ENCODE results near the gene SCN2B.

Gene SCN2B

GRCh38 chr11:118175993-118176777 lies at the start of gene SCN2B:
TSS of gene SCN2B (minus strand) at chr11:118176639. CDS start at chr11:118176431, 208 bp downstream.
- H3K4me3 ChIP-seq (ENCODE audit: low read depth, low read length), result no peak within 1 kb of the TSS
- in situ Hi-C loops (cut with HindIII; ENCODE audit: low sequenced_read_pairs), result no loop called here

GRCh38 chr11:118224511-118225188 lies 48.2 kb upstream of the SCN2B start, which contains the start of gene JAML:
TSS of gene JAML (minus strand) at chr11:118225011. CDS start at chr11:118214866, 10,145 bp downstream.
- no peak for TF ChIP-seq CTCF (IDR thresholded peaks at IDR 0.05; ENCODE audit: low read depth, low read length, missing control alignments)
- in situ Hi-C loops (cut with HindIII; ENCODE audit: low sequenced_read_pairs), result no loop called here
- DNase-seq (ENCODE audit: low read depth), result no peak
- H3K4me3 ChIP-seq (ENCODE audit: low read depth, low read length), result no peak within 1 kb of the TSS

More at GRCh38 chr11:118175993-118176777, at the start of gene SCN2B:
- DNase-seq (ENCODE audit: low read depth), result no peak
- no peak for TF ChIP-seq CTCF (IDR thresholded peaks at IDR 0.05; ENCODE audit: low read depth, low read length, missing control alignments)

GRCh38 chr11:118223992-118224391 lies 47.6 kb upstream of the SCN2B start:
- TF ChIP-seq CTCF (IDR thresholded peaks at IDR 0.05; ENCODE audit: low read depth, low read length, missing control alignments), result no peak
- in situ Hi-C loops (cut with HindIII; ENCODE audit: low sequenced_read_pairs), result no loop called here
- H3K4me3 ChIP-seq (ENCODE audit: low read depth, low read length), result no peak overlapping the region
- no peak for DNase-seq (ENCODE audit: low read depth)

DNA sequence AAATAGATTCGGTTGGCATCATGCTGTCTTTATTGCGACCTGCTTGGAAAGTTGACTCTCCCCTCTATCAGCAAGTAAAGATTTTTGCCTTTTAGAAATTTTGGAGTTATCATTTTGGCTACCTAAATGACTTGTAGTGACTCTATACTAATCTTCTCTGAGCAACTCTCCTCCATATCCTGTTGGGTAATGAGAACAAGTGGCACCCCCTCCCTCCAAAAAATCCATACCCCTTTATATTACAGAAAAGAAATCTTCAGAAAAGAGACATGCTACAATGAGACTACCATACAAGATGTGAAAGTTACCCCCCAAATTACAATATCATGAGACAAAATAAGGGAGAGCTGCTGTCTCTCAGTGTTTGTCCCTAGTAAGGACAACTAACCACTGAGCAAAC lies 47.1 kb upstream of the SCN2B start:
- H3K4me3 ChIP-seq (ENCODE audit: low read depth, low read length), result no peak overlapping the region
- no peak for TF ChIP-seq CTCF (IDR thresholded peaks at IDR 0.05; ENCODE audit: low read depth, low read length, missing control alignments)
- in situ Hi-C loops (cut with HindIII; ENCODE audit: low sequenced_read_pairs), result no loop called here
- DNase-seq (ENCODE audit: low read depth), result no peak

DNA sequence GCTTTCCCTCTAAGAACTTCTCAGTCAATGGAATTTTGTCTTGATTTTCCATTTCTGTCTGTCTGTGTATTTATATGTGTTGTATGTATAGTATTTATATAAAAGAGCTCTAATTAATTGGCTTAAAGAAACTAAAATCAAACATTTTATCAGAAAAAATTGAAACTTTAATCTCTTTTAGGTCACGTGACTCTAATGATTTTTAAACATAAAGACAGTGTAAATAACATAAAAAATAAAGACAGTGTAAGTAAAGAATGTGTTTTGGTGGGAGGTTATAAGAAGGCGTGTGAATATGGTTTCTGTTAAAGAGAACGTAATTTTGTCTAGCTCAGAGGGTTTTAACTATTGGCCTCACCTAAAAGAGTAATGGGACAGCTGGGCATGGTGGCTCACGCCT lies 46.0 kb upstream of the SCN2B start:
- no peak overlapping the region for H3K4me3 ChIP-seq (ENCODE audit: low read depth, low read length)
- DNase-seq (ENCODE audit: low read depth), result no peak
- TF ChIP-seq CTCF (IDR thresholded peaks at IDR 0.05; ENCODE audit: low read depth, low read length, missing control alignments), result no peak
- in situ Hi-C loops (cut with HindIII; ENCODE audit: low sequenced_read_pairs), result no loop called here

DNA sequence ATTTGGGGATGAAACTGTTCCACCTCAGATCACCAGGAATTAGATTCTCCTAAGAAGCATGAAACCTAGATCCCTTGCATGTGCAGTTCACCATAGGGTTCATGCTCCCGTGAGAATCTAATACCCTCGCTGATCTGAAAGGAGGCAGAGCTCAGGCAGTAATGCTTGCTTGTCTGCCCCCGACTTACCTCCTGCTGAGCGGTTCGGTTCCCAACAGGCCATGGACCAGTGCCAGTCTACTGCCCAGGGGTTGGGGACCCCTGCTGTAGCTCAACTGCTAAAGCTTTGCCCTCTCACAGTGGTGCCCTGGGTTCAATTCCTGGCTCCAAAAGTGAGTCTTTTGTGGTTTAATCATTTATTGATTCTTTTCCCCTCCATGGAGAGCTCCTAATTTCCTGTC lies 45.0 kb upstream of the SCN2B start:
- no peak overlapping the region for H3K4me3 ChIP-seq (ENCODE audit: low read depth, low read length)
- in situ Hi-C loops (cut with HindIII; ENCODE audit: low sequenced_read_pairs), result no loop called here
- no peak for DNase-seq (ENCODE audit: low read depth)
- no peak for TF ChIP-seq CTCF (IDR thresholded peaks at IDR 0.05; ENCODE audit: low read depth, low read length, missing control alignments)

Data from astrocyte of the cerebellum (primary cell).